Endothelial cell of umbilical vein (primary cell): ENCODE results near the gene POU6F2.

ENCODE experiments used
- CTCF ChIP-seq, 2 donors: IDR thresholded peaks; 1 replicate in 1 of 2; 2 replicates in 1 of 2; pipeline ENCODE4 v1.5.1; 2011; ENCODE audit warnings: low read length in 2 of 2, mild to moderate bottlenecking in 2 of 2, moderate library complexity in 2 of 2, control low read depth in 1 of 2, inconsistent platforms in 1 of 2, low read depth in 1 of 2; ENCODE audit not compliant: insufficient read depth in 1 of 2; ENCODE audit errors: extremely low read depth in 1 of 2
- EZH2 ChIP-seq: IDR thresholded peaks from 2 replicates; pipeline ENCODE4 v1.6.1; 2012; ENCODE audit warnings: borderline replicate concordance, low read depth, mild to moderate bottlenecking, moderate library complexity, low read length, inconsistent platforms; ENCODE audit not compliant: severe bottlenecking
- GATA2 ChIP-seq: IDR thresholded peaks from 2 replicates; pipeline ENCODE4 v1.7.0; 2011; ENCODE audit warnings: low read depth, mild to moderate bottlenecking, moderate library complexity, mixed read lengths, low read length; ENCODE audit not compliant: insufficient read length, insufficient read depth
- MAX ChIP-seq: IDR thresholded peaks from 2 replicates; pipeline ENCODE4 v1.6.1; 2011; ENCODE audit not compliant: insufficient read depth, insufficient read length
- MYC ChIP-seq: IDR thresholded peaks from one replicate; pipeline ENCODE4 v1.6.1; 2011; ENCODE audit warnings: mild to moderate bottlenecking, low read depth, low read length
- POLR2A ChIP-seq: IDR thresholded peaks from 2 replicates; pipeline ENCODE4 v1.6.1; 2012; ENCODE audit warnings: low read depth, mild to moderate bottlenecking, control low read depth, low read length
- POLR2AphosphoS5 ChIP-seq: IDR thresholded peaks from 2 replicates; pipeline ENCODE4 v1.6.1; 2012; ENCODE audit warnings: low read depth, mild to moderate bottlenecking, control low read depth, low read length, moderate library complexity; ENCODE audit not compliant: insufficient read depth

- TF ChIP-seq POLR2AphosphoS5 (no peak), EZH2 (no peak), CTCF (IDR thresholded peaks at IDR 0.05; ENCODE audit: extremely low read depth in 1 of 2, insufficient read depth in 1 of 2, low read depth in 1 of 2, low read length in 2 of 2) (no peak), MYC (no peak), GATA2 (no peak), MAX (no peak), POLR2A (no peak)
Observed at GRCh38 chr7:39429421-39429820, 451.7 kb downstream of the POU6F2 start.
